ENCODE results near the gene DACH2.

GRCh38 chrX:86379209-86379608 is 231.0 kb downstream of the DACH2 start:
- no peak for TF ChIP-seq POLR2A (IDR thresholded peaks at IDR 0.05)
- TF ChIP-seq CTCF (IDR thresholded peaks at IDR 0.05): no peak

Measured in lower leg skin (tissue), 3 donors.